ENCODE data around the gene PTPRN. TPM values are rescaled to one million over a fixed set of nuclear protein-coding genes. Genes with fewer than 3 reads are reported as not detected.

Gene PTPRN
- total RNA-seq, 1 experiment from 2014 or later, result 6.5 TPM

- Histone ChIP-seq H2BK120ac (ENCODE audit: low read depth, low read length, poor library complexity, severe bottlenecking) (no peak overlapping the region), H3K9ac (ENCODE audit: extremely low read depth, insufficient read length, low read length) (no peak overlapping the region), H2BK12ac (ENCODE audit: insufficient read length, low read depth, low read length) (no peak overlapping the region), H3K23ac (ENCODE audit: insufficient read length, low read depth, low read length) (no peak overlapping the region), H4K5ac (ENCODE audit: insufficient read length, low read depth, low read length) (no peak overlapping the region), H3K18ac (ENCODE audit: insufficient read length, low read depth, low read length) (no peak overlapping the region), H2AK5ac (ENCODE audit: insufficient read length, low read length) (no peak overlapping the region), H3K9me3 (ENCODE audit: control insufficient read depth, low read depth, low read length) (no peaks in the 10 kb centered on the region), H3K4me1 (ENCODE audit: insufficient read depth, low read length) (no peaks in the 10 kb centered on the region), H3K79me2 (ENCODE audit: insufficient read depth, low read length) (no peaks in the 10 kb centered on the region), H3K56ac (ENCODE audit: insufficient read length, low read depth, low read length) (no peak overlapping the region), H3K4me2 (ENCODE audit: insufficient read depth, insufficient read length, low read length) (no peak overlapping the region), H3T11ph (ENCODE audit: low read length) (no peak overlapping the region), H2BK15ac (ENCODE audit: low read depth, low read length) (no peak overlapping the region), H2BK20ac (ENCODE audit: low read depth, low read length, poor library complexity, severe bottlenecking) (no peak overlapping the region), H4K8ac (replicated peaks; ENCODE audit: insufficient read length, low read depth, low read length) (no peak overlapping the region), H2BK5ac (ENCODE audit: insufficient read length, low read length) (no peak overlapping the region), H3K79me1 (ENCODE audit: insufficient read depth, low read depth, low read length, poor library complexity, severe bottlenecking) (no peaks in the 10 kb centered on the region), H4K91ac (ENCODE audit: insufficient read length, low read depth, low read length) (no peak overlapping the region), H2AFZ (ENCODE audit: low read length) (no peak overlapping the region), H3K27me3 (ENCODE audit: insufficient read depth, low read length) (peaks cover 25% of the 10 kb centered on the region; the same call in 1 of the 2 replicates), H3K4ac (ENCODE audit: low read depth, low read length) (no peak overlapping the region), H4K20me1 (ENCODE audit: control insufficient read depth, insufficient read depth, insufficient read length) (no peaks in the 10 kb centered on the region), H3K23me2 (ENCODE audit: insufficient read length, low read depth, low read length, poor library complexity, severe bottlenecking) (peaks cover 9% of the 10 kb centered on the region), H3K14ac (ENCODE audit: insufficient read depth, low read length) (no peak overlapping the region), H3K27ac (ENCODE audit: insufficient read length, low read depth, low read length) (no peak overlapping the region)
- no peaks in the 10 kb centered on the region for H3K9me3 Mint-ChIP-seq
- no CpG with 5 or more reads among the region's 1 CpG for WGBS (ENCODE audit: extremely low coverage, insufficient read length, low lambda C conversion rate)
- H3K36me3 Mint-ChIP-seq (ENCODE audit: insufficient read depth in 1 of 3, low read depth in 3 of 3), result no peaks in the 10 kb centered on the region
- peaks cover 90% of the 10 kb centered on the region for H3K27me3 Mint-ChIP-seq (ENCODE audit: low read depth)
- H3K4me3 Mint-ChIP-seq, result no peak overlapping the region
- no peak overlapping the region for H3K27ac Mint-ChIP-seq
- no peak for TF ChIP-seq CTCF (conservative IDR thresholded peaks at IDR 0.05)
- H3K4me1 Mint-ChIP-seq, result peaks cover 3 to 4% of the 10 kb centered on the region in 2 experiments; a peak in 2 of 4 replicates
- no peak for DNase-seq
Measured at GRCh38 chr2:219356834-219357233, 47.6 kb upstream of the PTPRN start.

Data from H9 (cell line).